Cardiac muscle cell (in vitro differentiated cells and primary cell): Measurements from ENCODE around the gene BCAS3. TPM values are rescaled to one million over a fixed set of nuclear protein-coding genes. Genes with fewer than 3 reads are reported as not detected.
"Not testable (repeated sequence)": the region's sequence is repeated elsewhere in the genome, so short reads cannot be mapped to it uniquely, and the experiment has no call there.

Source experiments
- DNase-seq, 2 donors: peaks; one replicate each; pipeline versions ENCODE4 v3.0.0 to v3.0.0-alpha.2; 2010 to 2017; ENCODE audit warnings: low read depth in 1 of 2, low spot score in 1 of 2
- H3K27ac ChIP-seq: fragments of 200-600 bp; sonication (generic); 2 replicates; pipeline ENCODE4 v1.5.1; 2016
- H3K27me3 ChIP-seq: fragments of 200-600 bp; sonication (generic); 2 replicates; pipeline ENCODE4 v1.6.0; 2016; ENCODE audit warnings: control low read depth
- H3K36me3 ChIP-seq: fragments of 200-600 bp; sonication (generic); 2 replicates; pipeline ENCODE4 v1.5.1; 2016; ENCODE audit warnings: control low read depth
- H3K4me1 ChIP-seq: fragments of 200-600 bp; sonication (generic); 2 replicates; pipeline ENCODE4 v1.8.1; 2017; ENCODE audit warnings: low read depth, mild to moderate bottlenecking, mixed run types
- H3K4me3 ChIP-seq: fragments of 200-600 bp; sonication (generic); 2 replicates; pipeline ENCODE4 v1.5.1; 2016; ENCODE audit warnings: mild to moderate bottlenecking
- H3K9me3 ChIP-seq: fragments of 200-600 bp; sonication (generic); 2 replicates; pipeline ENCODE4 v1.5.1; 2017; ENCODE audit warnings: low read depth, mild to moderate bottlenecking, control low read depth
- CTCF ChIP-seq: IDR thresholded peaks from 2 replicates; pipeline ENCODE4 v1.5.1; 2012; ENCODE audit warnings: low read depth, mild to moderate bottlenecking, low read length
- polyA plus RNA-seq: library from polyadenylated mRNA; unstranded; fragments of >200 nt; fragmentation: Nextera tagmentation; extraction: Ambion mirVana; gene quantifications from 2 replicates; pipeline ENCODE4 v1.2.1, GENCODE V29; 2016
- total RNA-seq: library from RNA; depleted of rRNA; stranded (reverse); fragments of >200 nt; gene quantifications from 2 replicates; pipeline ENCODE4 v1.2.3, GENCODE V29; 2016

BCAS3 gene
- total and polyA plus RNA-seq, 2 experiments from 2014 or later: 36.5 to 39.6 TPM

- no peaks in the 10 kb centered on the region for H3K27me3 ChIP-seq
- DNase-seq: no peak
- no peak for TF ChIP-seq CTCF
- no peaks in the 10 kb centered on the region for H3K4me1 ChIP-seq
- H3K36me3 ChIP-seq: no peaks in the 10 kb centered on the region
- H3K9me3 ChIP-seq: no peaks in the 10 kb centered on the region
- H3K27ac ChIP-seq: no peak overlapping the region
- no peak overlapping the region for H3K4me3 ChIP-seq
Observed at GRCh38 chr17:61431594-61432311, 754.1 kb downstream of the BCAS3 start.

GRCh38 chr17:61436273-61436672 is 758.6 kb downstream of the BCAS3 start:
- no peaks in the 10 kb centered on the region for H3K36me3 ChIP-seq
- H3K4me3 ChIP-seq: no peak overlapping the region
- no peaks in the 10 kb centered on the region for H3K27me3 ChIP-seq
- no peak overlapping the region for H3K27ac ChIP-seq
- H3K4me1 ChIP-seq: no peaks in the 10 kb centered on the region
- no peak for TF ChIP-seq CTCF
- no peaks in the 10 kb centered on the region for H3K9me3 ChIP-seq
- DNase-seq: no peak

- H3K9me3 ChIP-seq: no peaks in the 10 kb centered on the region
- H3K4me3 ChIP-seq: no peak overlapping the region
- no peaks in the 10 kb centered on the region for H3K27me3 ChIP-seq
- H3K4me1 ChIP-seq: no peaks in the 10 kb centered on the region
- no peaks in the 10 kb centered on the region for H3K36me3 ChIP-seq
- DNase-seq: no peak
- H3K27ac ChIP-seq: no peak overlapping the region
- no peak for TF ChIP-seq CTCF
Observed at GRCh38 chr17:61436995-61437704, 759.5 kb downstream of the BCAS3 start.

GRCh38 chr17:61440697-61441096 is 763.0 kb downstream of the BCAS3 start:
- DNase-seq: no peak
- Histone ChIP-seq H3K36me3 (no peaks in the 10 kb centered on the region), H3K4me1 (no peaks in the 10 kb centered on the region), H3K27me3 (peaks cover 2% of the 10 kb centered on the region), H3K4me3 (no peak overlapping the region), H3K27ac (no peak overlapping the region), H3K9me3 (no peaks in the 10 kb centered on the region)
- TF ChIP-seq CTCF: no peak

GRCh38 chr17:61441507-61441906 is 763.9 kb downstream of the BCAS3 start:
- H3K27ac ChIP-seq, H3K9me3 ChIP-seq, DNase-seq, H3K4me3 ChIP-seq, H3K36me3 ChIP-seq, H3K4me1 ChIP-seq, H3K27me3 ChIP-seq: not testable (repeated sequence)

- no peak for TF ChIP-seq CTCF
- H3K27ac ChIP-seq: no peak overlapping the region
- H3K4me1 ChIP-seq: no peaks in the 10 kb centered on the region
- H3K36me3 ChIP-seq: no peaks in the 10 kb centered on the region
- no peaks in the 10 kb centered on the region for H3K9me3 ChIP-seq
- H3K27me3 ChIP-seq: peaks cover 6% of the 10 kb centered on the region
- no peak overlapping the region for H3K4me3 ChIP-seq
- DNase-seq: no peak
Observed at GRCh38 chr17:61442136-61442775, 764.6 kb downstream of the BCAS3 start.
